ENCODE data around the gene SPOCK3.
"Not testable (repeated sequence)": the region's sequence is repeated elsewhere in the genome, so short reads cannot be mapped to it uniquely, and the experiment has no call there.

SPOCK3 gene

GRCh38 chr4:166798126-166798525 lies 436.2 kb downstream of the SPOCK3 start:
- DNase-seq = no peak

GRCh38 chr4:166777760-166778159 lies 456.5 kb downstream of the SPOCK3 start:
- no peak for DNase-seq

- no peak for DNase-seq
Measured at GRCh38 chr4:166763018-166763417, 471.3 kb downstream of the SPOCK3 start.

GRCh38 chr4:166741742-166742141 lies 492.6 kb downstream of the SPOCK3 start:
- DNase-seq = no peak

- not testable (repeated sequence) for DNase-seq
Measured at GRCh38 chr4:166739215-166739614, 495.1 kb downstream of the SPOCK3 start.

- no peak for DNase-seq
Measured at GRCh38 chr4:166737430-166737829, 496.9 kb downstream of the SPOCK3 start.

GRCh38 chr4:166735553-166735952 lies 498.7 kb downstream of the SPOCK3 start:
- DNase-seq = no peak

- DNase-seq = no peak
Measured at GRCh38 chr4:166734797-166735196, 499.5 kb downstream of the SPOCK3 start.

GRCh38 chr4:166733686-166734085 lies 500.6 kb downstream of the SPOCK3 start:
- DNase-seq = no peak

- no peak for DNase-seq
Measured at GRCh38 chr4:166726832-166727231, 507.5 kb downstream of the SPOCK3 start.

- DNase-seq = no peak
Measured at GRCh38 chr4:166724369-166724768, 509.9 kb downstream of the SPOCK3 start.

- no peak for DNase-seq
Measured at GRCh38 chr4:166723532-166724140, 510.7 kb downstream of the SPOCK3 start.

- not testable (repeated sequence) for DNase-seq
Measured at GRCh38 chr4:166715748-166716713, 518.3 kb downstream of the SPOCK3 start.

- DNase-seq = no peak
Measured at GRCh38 chr4:166700592-166700991, 533.7 kb downstream of the SPOCK3 start.

- no peak for DNase-seq
Measured at GRCh38 chr4:166688835-166689234, 545.5 kb downstream of the SPOCK3 start.

- DNase-seq = no peak
Measured at GRCh38 chr4:166687828-166688227, 546.5 kb downstream of the SPOCK3 start.

All from CD4-positive, alpha-beta T cell treated with Interleukin-1 beta for 1 hour (primary cell).